Activated CD4-positive, alpha-beta T cell treated with anti-CD3 and anti-CD28 coated beads, Interleukin-2, amount 50 U/mL, for 24 hours (primary cell): ENCODE results near the gene SGMS1.

Experiments used
- DNase-seq, 2 donors: peaks; one replicate each; pipeline ENCODE4 v3.0.0-alpha.2; 2020; ENCODE audit warnings: low read depth in 1 of 2, low spot score in 1 of 2

Gene SGMS1

GRCh38 chr10:50347394-50347802 lies 276.4 kb downstream of the SGMS1 start:
- DNase-seq = no peak

GRCh38 chr10:50346942-50347341 lies 276.8 kb downstream of the SGMS1 start:
- DNase-seq = no peak

- no peak for DNase-seq
Measured at GRCh38 chr10:50345545-50345944, 278.2 kb downstream of the SGMS1 start.

GRCh38 chr10:50343702-50344331 lies 279.9 kb downstream of the SGMS1 start:
- no peak for DNase-seq

GRCh38 chr10:50341987-50342386 lies 281.8 kb downstream of the SGMS1 start:
- no peak for DNase-seq

GRCh38 chr10:50336140-50336539 lies 287.6 kb downstream of the SGMS1 start:
- DNase-seq = no peak

GRCh38 chr10:50335397-50335796 lies 288.4 kb downstream of the SGMS1 start:
- no peak for DNase-seq

GRCh38 chr10:50334273-50334672 lies 289.5 kb downstream of the SGMS1 start:
- DNase-seq = no peak

GRCh38 chr10:50333872-50334271 lies 289.9 kb downstream of the SGMS1 start:
- no peak for DNase-seq

GRCh38 chr10:50332108-50332842 lies 291.5 kb downstream of the SGMS1 start:
- no peak for DNase-seq

- DNase-seq = no peak
Measured at GRCh38 chr10:50331486-50331885, 292.3 kb downstream of the SGMS1 start.

- no peak for DNase-seq
Measured at GRCh38 chr10:50326757-50327701, 296.7 kb downstream of the SGMS1 start.

- no peak for DNase-seq
Measured at GRCh38 chr10:50326172-50326555, 297.6 kb downstream of the SGMS1 start.

GRCh38 chr10:50325449-50326171 lies 298.1 kb downstream of the SGMS1 start:
- DNase-seq = no peak

- no peak for DNase-seq
Measured at GRCh38 chr10:50324680-50325393, 298.9 kb downstream of the SGMS1 start.

GRCh38 chr10:50324046-50324445 lies 299.7 kb downstream of the SGMS1 start:
- DNase-seq = no peak

- DNase-seq = no peak
Measured at GRCh38 chr10:50322077-50322476, 301.7 kb downstream of the SGMS1 start.

- no peak for DNase-seq
Measured at GRCh38 chr10:50318129-50318528, 305.6 kb downstream of the SGMS1 start.

GRCh38 chr10:50316695-50317648 lies 306.8 kb downstream of the SGMS1 start:
- DNase-seq = no peak
